ENCODE results near the gene VN1R5. TPM values are rescaled to one million over a fixed set of nuclear protein-coding genes. Genes with fewer than 3 reads are reported as not detected.
A peak's percentile ranks its signal among the peaks of the same experiment; 100 is the strongest.
"Not testable (repeated sequence)": the region's sequence is repeated elsewhere in the genome, so short reads cannot be mapped to it uniquely, and the experiment has no call there.

VN1R5 gene
- total RNA-seq: not detected

DNA sequence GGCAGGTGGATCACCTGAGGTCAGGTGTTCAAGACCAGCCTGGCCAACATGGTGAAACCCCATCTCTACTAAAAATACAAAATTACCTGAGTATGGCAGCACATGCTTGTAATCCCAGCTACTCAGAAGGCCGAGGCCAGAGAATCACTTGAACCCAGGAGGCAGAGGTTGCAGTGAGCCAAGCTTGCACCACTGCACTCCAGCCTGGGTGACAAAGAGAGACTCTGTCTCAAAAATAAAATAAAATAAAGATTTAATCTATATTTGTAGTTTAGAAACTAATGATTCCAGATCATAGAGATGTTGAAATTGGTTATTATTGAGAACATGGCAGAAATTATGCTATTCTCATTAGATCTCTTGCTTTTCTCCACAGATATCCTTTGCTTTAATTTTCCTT lies at the start of gene VN1R5:
Gene VN1R5, plus strand, starts transcription at position 301 of the 400 bp plus-strand sequence.
- CTCF ChIA-PET; H3K9me3 Mint-ChIP-seq; H3K4me1 Mint-ChIP-seq (ENCODE audit: low read depth); DNase-seq; H3K36me3 Mint-ChIP-seq (ENCODE audit: low read depth); H3K4me3 Mint-ChIP-seq; intact Hi-C loops (cut with micrococcal nuclease); H3K27me3 Mint-ChIP-seq (ENCODE audit: low read depth); H3K27ac Mint-ChIP-seq: not testable (repeated sequence)

DNA sequence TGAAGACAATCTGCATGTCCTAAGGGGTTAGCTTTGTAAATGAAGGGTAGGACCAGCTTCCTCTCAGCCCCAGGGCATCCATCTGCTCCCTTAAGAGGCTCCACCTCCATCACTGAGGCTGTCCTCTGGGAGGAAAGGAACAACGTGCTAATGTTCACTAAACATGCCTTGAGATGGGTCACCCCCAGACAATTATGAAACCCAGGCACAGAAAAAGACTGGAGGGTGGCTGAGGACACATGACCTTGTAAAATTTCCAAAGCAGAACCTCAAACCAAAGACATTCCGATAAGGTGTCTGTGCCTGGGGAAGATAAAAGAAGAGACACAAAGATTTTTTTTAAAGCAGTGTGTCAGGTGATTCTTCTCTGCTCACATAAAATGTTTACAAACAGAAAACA lies 46.5 kb upstream of the VN1R5 start:
- CTCF ChIA-PET: no interaction called here
- H3K9me3 Mint-ChIP-seq: peaks cover 15% of the 10 kb centered on the region
- peak overlapping the region; percentile 90 for H3K4me3 Mint-ChIP-seq
- no peaks in the 10 kb centered on the region for H3K27me3 Mint-ChIP-seq (ENCODE audit: low read depth)
- DNase-seq: no peak
- intact Hi-C loops (cut with micrococcal nuclease): no loop called here
- peaks cover 48% of the 10 kb centered on the region for H3K36me3 Mint-ChIP-seq (ENCODE audit: low read depth)
- H3K4me1 Mint-ChIP-seq (ENCODE audit: low read depth): peaks cover 52% of the 10 kb centered on the region
- peak overlapping the region; percentile 71 for H3K27ac Mint-ChIP-seq

DNA sequence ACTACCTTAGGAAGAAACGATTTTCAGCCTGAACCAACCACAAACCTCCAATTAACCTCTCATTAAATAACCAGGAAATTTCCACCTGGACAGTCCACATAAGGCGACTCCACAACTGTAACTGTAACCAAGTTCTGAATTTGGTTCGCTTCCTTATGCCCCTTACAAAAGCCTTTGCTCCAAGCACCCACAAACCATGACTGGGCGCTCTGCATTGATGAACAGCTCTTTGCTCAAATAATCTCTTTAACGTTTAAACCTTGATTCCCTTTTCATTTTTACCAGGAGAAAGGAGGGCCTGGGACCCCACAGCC lies 45.9 kb upstream of the VN1R5 start:
- CTCF ChIA-PET: no interaction called here
- intact Hi-C loops (cut with micrococcal nuclease): loop anchor here (1.0 to 5.0 kb wide), 7 partner anchors 37 to 643 kb away; partner anchors contain the start of genes CNST, TFB2M, ZNF124 and ZNF496
- Mint-ChIP-seq H3K4me3 (peak overlapping the region; percentile 90), H3K36me3 (ENCODE audit: low read depth) (peaks cover 42% of the 10 kb centered on the region), H3K4me1 (ENCODE audit: low read depth) (peaks cover 55% of the 10 kb centered on the region), H3K27ac (peak overlapping the region; percentile 71), H3K27me3 (ENCODE audit: low read depth) (no peaks in the 10 kb centered on the region), H3K9me3 (peaks cover 15% of the 10 kb centered on the region)
- no peak for DNase-seq

DNA sequence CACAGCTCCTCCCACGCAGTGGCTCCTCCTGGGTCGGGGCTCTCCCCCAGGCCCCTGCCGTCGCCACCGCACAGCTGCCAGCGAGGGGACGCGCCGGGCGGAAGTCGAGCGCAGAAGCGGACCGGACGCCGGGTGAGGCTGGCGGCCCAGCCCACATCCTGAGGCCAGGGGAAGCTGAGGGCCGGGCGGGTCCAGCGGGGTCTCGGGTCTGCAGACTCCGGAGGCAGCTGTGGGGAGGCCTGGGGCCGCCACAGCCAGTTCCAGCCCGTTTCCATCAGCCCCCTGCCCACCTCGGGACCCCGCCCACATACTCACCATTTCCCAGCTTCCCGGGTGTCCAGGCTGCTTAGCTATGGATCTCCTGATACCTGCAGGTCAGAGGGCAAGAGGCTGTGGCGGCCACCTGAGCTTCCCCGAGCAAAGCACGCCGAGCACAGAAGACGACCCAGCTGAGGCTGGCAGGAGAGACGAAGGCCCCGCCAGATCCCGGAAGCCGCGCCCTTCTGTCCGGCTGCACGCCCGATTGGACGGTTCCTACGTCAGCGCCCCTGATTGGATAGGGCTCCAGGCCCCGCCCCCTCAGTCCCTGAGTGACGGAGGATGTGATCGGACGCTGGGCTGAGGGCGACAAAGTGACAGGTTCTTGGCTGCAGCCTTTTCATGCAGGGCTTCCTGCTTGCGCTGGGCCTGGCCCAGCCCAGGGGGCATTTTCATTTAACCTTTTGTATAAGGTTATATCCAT lies 45.3 kb upstream of the VN1R5 start:
- Mint-ChIP-seq H3K36me3 (ENCODE audit: low read depth) (peaks cover 39% of the 10 kb centered on the region), H3K27me3 (ENCODE audit: low read depth) (no peaks in the 10 kb centered on the region), H3K4me1 (ENCODE audit: low read depth) (peaks cover 56% of the 10 kb centered on the region), H3K27ac (peak overlapping the region; percentile 93), H3K4me3 (peak overlapping the region; percentile 90), H3K9me3 (peaks cover 14% of the 10 kb centered on the region)
- intact Hi-C loops (cut with micrococcal nuclease): loop anchor here (1.0 to 5.0 kb wide), 7 partner anchors 38 to 643 kb away; partner anchors contain the start of genes CNST, TFB2M, ZNF124 and ZNF496
- peak; percentile 98 for DNase-seq
- CTCF ChIA-PET: no interaction called here

DNA sequence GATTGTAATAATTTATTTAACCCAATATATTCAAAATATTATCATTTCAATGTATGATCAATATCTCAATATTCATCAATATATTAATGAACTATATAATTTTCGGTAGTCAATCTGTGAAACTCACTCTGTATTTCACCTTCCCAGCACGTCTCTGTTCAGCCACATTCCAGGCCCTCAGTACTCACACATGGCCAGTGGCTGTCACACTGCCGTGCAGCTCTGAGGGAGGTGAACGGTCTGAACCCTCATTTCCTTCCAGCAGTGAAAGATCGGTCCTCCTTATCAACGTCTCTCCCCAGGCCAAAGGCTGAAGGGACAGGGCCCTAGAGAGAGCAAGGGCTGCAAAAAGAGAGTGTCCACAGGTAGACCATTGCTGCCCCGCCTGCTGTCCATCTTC lies 44.5 kb upstream of the VN1R5 start:
- H3K27me3 Mint-ChIP-seq (ENCODE audit: low read depth): no peaks in the 10 kb centered on the region
- no peak overlapping the region for H3K4me3 Mint-ChIP-seq
- peaks cover 54% of the 10 kb centered on the region for H3K4me1 Mint-ChIP-seq (ENCODE audit: low read depth)

DNA sequence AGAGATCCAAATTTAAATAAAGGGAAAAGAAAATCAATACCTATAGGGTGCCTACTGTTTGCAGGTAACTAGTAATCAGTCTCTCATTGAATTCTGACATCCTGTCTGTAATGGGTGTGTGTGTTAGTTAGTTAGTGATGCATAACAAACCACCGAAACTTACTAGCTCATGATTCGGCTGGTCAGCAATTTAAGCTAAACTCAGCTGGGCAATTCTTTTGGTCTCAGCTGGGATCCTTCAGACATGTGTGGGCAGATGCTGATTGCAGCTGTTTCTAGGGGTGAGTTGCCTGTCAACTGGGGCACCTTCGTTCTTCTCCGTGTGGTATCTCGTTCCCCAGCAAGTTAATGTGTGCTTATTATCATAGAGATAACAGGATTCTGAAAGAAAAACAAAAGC lies 43.9 kb upstream of the VN1R5 start:
- Mint-ChIP-seq H3K4me3 (no peak overlapping the region), H3K36me3 (ENCODE audit: low read depth) (peaks cover 26% of the 10 kb centered on the region), H3K9me3 (peaks cover 5% of the 10 kb centered on the region), H3K27me3 (ENCODE audit: low read depth) (no peaks in the 10 kb centered on the region), H3K27ac (no peak overlapping the region), H3K4me1 (ENCODE audit: low read depth) (peaks cover 57% of the 10 kb centered on the region)
- CTCF ChIA-PET: no interaction called here
- intact Hi-C loops (cut with micrococcal nuclease): loop anchor here (2.0 to 5.0 kb wide), 2 partner anchors 273 to 645 kb away; partner anchors contain the start of genes CNST and TFB2M
- no peak for DNase-seq

More for the DNA sequence above, 44.5 kb upstream of the VN1R5 start:
- peaks cover 7% of the 10 kb centered on the region for H3K9me3 Mint-ChIP-seq
- H3K27ac Mint-ChIP-seq: no peak overlapping the region
- no peak for DNase-seq
- CTCF ChIA-PET: no interaction called here
- intact Hi-C loops (cut with micrococcal nuclease): loop anchor here (2.0 to 5.0 kb wide), 3 partner anchors 39 to 644 kb away; partner anchors contain the start of genes CNST, TFB2M and ZNF124
- H3K36me3 Mint-ChIP-seq (ENCODE audit: low read depth): peaks cover 32% of the 10 kb centered on the region

DNA sequence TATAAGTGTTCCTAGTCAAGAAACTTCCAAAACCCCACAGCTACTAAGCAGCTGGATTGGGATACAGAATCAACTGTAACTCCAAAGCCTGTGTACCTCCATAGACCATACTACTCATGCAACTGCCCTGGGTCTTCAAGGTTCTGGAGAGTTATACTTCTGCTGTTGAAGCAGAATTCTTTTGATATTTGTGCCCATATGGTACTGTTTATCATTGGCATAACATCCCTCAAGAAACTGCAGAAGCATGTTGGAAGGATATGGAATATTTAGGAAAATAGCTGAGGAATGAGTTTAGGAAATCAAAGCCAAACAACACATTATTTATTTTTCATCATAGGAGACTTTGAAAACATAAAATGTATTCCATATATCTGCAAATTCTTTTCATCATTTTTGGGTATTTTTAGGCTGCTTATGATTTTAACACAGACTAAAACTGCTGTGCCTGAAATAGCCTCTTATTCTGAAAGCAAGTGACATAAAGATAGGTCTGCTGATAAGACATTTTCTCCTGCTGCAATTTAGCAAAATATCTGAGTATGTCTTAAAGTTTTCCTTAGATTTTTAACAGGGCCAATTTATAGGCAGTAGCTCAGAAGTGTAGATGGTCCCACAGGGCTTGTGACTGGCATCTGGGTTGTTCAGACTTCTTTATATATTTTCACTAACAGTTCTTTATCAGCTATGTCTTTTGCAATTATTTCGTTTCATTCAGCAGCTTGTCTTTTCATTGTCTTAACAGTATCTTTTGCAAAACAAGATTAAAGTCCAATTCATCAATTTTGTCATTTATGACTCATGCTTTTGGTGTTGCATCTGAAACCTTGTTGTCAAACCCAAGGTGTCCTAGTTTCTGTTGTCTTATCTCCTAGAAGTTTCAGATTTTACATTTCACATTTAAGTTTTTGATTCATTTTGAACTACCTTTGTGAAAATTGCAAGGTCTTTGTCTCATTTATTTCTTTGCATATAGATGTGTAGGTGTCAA lies 43.0 kb upstream of the VN1R5 start:
- intact Hi-C loops (cut with micrococcal nuclease): loop anchor here (2.0 to 5.0 kb wide), 2 partner anchors 274 to 646 kb away; partner anchors contain the start of genes CNST and TFB2M
- DNase-seq: no peak
- Mint-ChIP-seq H3K36me3 (ENCODE audit: low read depth) (peaks cover 17% of the 10 kb centered on the region), H3K9me3 (no peaks in the 10 kb centered on the region), H3K4me3 (no peak overlapping the region), H3K27ac (no peak overlapping the region), H3K4me1 (ENCODE audit: low read depth) (peaks cover 52% of the 10 kb centered on the region), H3K27me3 (ENCODE audit: low read depth) (no peaks in the 10 kb centered on the region)
- CTCF ChIA-PET: no interaction called here

DNA sequence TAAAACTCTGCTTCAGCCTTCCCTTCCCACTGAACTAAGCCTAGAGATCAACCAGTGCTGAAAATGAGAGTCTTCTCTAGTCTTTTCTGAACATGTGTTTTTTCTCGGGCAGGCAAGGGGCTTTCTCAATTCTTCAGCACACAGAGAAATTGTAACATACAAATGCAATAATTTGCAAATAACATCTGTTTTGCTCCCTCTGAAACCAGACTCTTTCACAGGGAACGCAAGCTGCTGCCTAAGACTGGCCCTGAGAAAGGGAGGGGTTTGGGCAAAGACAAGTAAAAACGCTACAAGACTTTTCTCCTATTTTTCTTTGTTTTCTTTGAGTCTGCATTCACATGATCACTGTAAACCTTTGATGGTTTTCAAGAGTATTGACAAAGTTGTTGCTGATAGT lies 39.6 kb upstream of the VN1R5 start:
- Mint-ChIP-seq H3K27ac (no peak overlapping the region), H3K36me3 (ENCODE audit: low read depth) (no peaks in the 10 kb centered on the region)

DNA sequence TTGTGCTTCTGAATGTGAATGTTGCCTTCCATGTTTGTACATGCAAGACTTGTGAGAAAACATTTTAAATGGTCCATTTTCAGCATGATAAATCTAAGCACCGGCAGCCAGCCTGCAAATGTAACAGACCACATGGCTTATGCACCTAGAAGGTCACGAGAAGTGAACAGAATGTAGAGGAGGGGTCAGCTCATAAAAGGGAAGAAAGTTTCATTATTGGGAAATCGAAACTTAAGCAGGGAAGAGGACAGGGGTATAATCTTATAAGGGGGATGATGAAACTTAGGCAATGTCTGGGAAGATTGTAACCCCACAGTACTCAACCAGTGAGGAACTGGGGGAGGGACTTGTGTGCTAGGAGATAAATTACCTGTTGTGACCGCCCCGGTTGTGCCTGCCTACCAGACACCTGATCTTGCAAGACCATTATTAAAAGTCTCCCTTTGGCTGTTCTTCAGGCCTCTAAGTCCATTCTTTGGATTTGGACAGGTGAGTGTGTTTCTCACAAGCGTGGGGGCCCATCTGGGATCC lies 37.7 kb upstream of the VN1R5 start:
- no peak for DNase-seq
- H3K36me3 Mint-ChIP-seq (ENCODE audit: low read depth): no peaks in the 10 kb centered on the region
- H3K4me1 Mint-ChIP-seq (ENCODE audit: low read depth): peaks cover 16% of the 10 kb centered on the region
- CTCF ChIA-PET: no interaction called here
- no peak overlapping the region for H3K4me3 Mint-ChIP-seq
- intact Hi-C loops (cut with micrococcal nuclease): no loop called here
- H3K27ac Mint-ChIP-seq: no peak overlapping the region
- H3K9me3 Mint-ChIP-seq: no peaks in the 10 kb centered on the region
- H3K27me3 Mint-ChIP-seq (ENCODE audit: low read depth): peaks cover 5% of the 10 kb centered on the region

More for the DNA sequence above, 39.6 kb upstream of the VN1R5 start:
- CTCF ChIA-PET: no interaction called here
- Mint-ChIP-seq H3K27me3 (ENCODE audit: low read depth) (peaks cover 2% of the 10 kb centered on the region), H3K4me1 (ENCODE audit: low read depth) (peaks cover 30% of the 10 kb centered on the region), H3K9me3 (no peaks in the 10 kb centered on the region), H3K4me3 (no peak overlapping the region)
- no peak for DNase-seq
- intact Hi-C loops (cut with micrococcal nuclease): no loop called here

DNA sequence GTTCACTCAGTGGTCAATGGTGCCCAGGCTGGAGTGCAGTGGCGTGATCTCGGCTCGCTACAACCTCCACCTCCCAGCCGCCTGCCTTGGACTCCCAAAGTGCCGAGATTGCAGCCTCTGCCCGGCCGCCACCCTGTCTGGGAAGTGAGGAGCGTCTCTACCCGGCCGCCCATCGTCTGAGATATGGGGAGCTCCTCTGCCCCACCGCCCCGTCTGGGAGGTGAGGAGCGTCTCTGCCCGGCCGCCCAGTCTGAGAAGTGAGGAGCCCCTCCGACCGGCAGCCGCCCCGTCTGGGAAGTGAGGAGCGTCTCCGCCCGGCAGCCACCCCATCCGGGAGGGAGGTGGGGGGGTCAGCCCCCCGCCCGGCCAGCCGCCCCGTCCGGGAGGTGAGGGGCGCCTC lies 35.6 kb upstream of the VN1R5 start:
- intact Hi-C loops (cut with micrococcal nuclease); H3K36me3 Mint-ChIP-seq (ENCODE audit: low read depth); H3K4me3 Mint-ChIP-seq; CTCF ChIA-PET; H3K27ac Mint-ChIP-seq; DNase-seq; H3K4me1 Mint-ChIP-seq (ENCODE audit: low read depth): not testable (repeated sequence)
- Mint-ChIP-seq H3K9me3 (peaks cover 13% of the 10 kb centered on the region), H3K27me3 (ENCODE audit: low read depth) (peaks cover 15% of the 10 kb centered on the region)

DNA sequence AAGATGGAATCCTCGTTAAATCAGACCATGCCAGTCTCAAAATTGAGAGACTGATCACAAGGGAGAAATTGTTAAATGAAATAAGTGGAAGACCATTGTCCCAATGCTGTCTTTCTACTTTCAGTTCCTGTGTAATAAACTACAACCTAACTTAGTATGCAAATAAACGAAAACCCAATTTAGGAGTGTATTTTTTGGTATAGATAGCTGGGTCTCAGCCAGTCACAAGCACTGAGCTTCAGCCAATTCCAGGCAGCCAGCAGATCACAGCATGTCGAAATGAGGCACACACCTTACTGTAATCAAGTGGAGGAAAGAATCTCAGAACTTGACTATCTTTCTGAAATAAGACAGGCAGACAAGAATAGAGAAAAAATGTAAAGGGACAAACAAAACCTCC lies 33.0 kb upstream of the VN1R5 start:
- Mint-ChIP-seq H3K4me1 (ENCODE audit: low read depth) (no peaks in the 10 kb centered on the region), H3K4me3 (no peak overlapping the region), H3K27ac (no peak overlapping the region), H3K36me3 (ENCODE audit: low read depth) (peaks cover 6% of the 10 kb centered on the region), H3K27me3 (ENCODE audit: low read depth) (peaks cover 15% of the 10 kb centered on the region), H3K9me3 (peaks cover 14% of the 10 kb centered on the region)
- CTCF ChIA-PET: no interaction called here
- DNase-seq: no peak
- intact Hi-C loops (cut with micrococcal nuclease): no loop called here

DNA sequence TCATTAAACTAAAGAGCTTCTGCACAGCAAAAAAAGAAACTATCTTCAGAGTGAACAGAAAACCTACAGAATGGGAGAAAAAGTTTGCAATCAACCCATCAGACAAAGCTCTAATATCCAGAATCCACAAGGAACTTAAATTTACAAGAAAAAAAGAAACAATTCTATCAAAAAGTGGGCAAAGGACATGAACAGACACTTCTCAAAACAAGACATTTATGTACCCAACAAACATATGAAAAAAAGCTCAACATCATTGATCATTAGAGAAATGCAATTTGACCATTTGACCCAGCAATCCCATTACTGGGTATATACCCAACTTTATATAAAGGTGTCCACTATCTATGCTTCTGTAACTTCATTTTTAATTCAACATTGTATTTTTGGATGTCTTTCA lies 31.1 kb upstream of the VN1R5 start:
- CTCF ChIA-PET: no interaction called here
- Mint-ChIP-seq H3K27ac (no peak overlapping the region), H3K36me3 (ENCODE audit: low read depth) (peaks cover 9% of the 10 kb centered on the region), H3K27me3 (ENCODE audit: low read depth) (peaks cover 15% of the 10 kb centered on the region), H3K4me3 (no peak overlapping the region), H3K9me3 (peaks cover 17% of the 10 kb centered on the region), H3K4me1 (ENCODE audit: low read depth) (no peaks in the 10 kb centered on the region)
- intact Hi-C loops (cut with micrococcal nuclease): no loop called here
- no peak for DNase-seq

Data from activated naive CD4-positive, alpha-beta T cell treated with anti-CD3 and anti-CD28 coated beads for 36 hours (primary cell).